Measurements from ENCODE around the gene TFCP2. TPM values are rescaled to one million over a fixed set of nuclear protein-coding genes. Genes with fewer than 3 reads are reported as not detected.
A peak's percentile ranks its signal among the peaks of the same experiment; 100 is the strongest.

TFCP2 gene
- total RNA-seq, 1 experiment from 2014 or later = 52.6 TPM

DNA sequence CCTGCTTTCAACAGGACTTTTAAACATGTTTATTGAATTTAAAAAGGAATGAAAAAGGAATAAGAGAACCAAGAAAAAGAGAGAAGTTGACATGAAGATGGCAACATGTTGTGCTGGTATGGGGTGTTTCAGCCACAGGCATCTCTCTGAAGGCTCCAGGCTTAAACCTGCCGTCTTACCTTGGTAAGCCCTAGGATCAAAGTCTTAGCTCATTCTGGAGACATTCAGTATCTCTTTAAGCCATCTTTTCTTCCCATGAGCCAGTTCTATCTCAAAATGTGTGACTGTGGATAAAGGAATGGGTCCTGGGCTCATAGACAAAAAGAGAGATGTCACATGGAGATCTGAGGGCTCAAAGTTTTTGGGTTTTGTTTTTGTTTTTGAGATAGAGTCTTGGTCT, 1.6 kb upstream of the TFCP2 start:
- H3K4me3 ChIP-seq (ENCODE audit: low read depth, low read length) = no peak overlapping the region
- H3K4me3 Mint-ChIP-seq (ENCODE audit: unreplicated experiment) = no peak overlapping the region
- no peaks in the 10 kb centered on the region for H3K4me1 Mint-ChIP-seq (ENCODE audit: low read depth, unreplicated experiment)
- H3K4me1 ChIP-seq = peaks cover 6% of the 10 kb centered on the region; the same call in 1 of the 2 replicates
- ChIA-PET POLR2A (interaction anchor here (0.7 to 1.5 kb wide), 3 partner anchors 64 to 91 kb away, joined by 3 to 4 read pairs (median 3); partner anchors contain the start of gene DAZAP2), CTCF (interaction anchor here (1.2 kb wide), 1 partner anchor 64 kb away, joined by 8 read pairs; the partner anchor contains the start of gene DAZAP2)
- no peaks in the 10 kb centered on the region for H3K9me3 Mint-ChIP-seq (ENCODE audit: unreplicated experiment)
- TF ChIP-seq, protein P1, sequence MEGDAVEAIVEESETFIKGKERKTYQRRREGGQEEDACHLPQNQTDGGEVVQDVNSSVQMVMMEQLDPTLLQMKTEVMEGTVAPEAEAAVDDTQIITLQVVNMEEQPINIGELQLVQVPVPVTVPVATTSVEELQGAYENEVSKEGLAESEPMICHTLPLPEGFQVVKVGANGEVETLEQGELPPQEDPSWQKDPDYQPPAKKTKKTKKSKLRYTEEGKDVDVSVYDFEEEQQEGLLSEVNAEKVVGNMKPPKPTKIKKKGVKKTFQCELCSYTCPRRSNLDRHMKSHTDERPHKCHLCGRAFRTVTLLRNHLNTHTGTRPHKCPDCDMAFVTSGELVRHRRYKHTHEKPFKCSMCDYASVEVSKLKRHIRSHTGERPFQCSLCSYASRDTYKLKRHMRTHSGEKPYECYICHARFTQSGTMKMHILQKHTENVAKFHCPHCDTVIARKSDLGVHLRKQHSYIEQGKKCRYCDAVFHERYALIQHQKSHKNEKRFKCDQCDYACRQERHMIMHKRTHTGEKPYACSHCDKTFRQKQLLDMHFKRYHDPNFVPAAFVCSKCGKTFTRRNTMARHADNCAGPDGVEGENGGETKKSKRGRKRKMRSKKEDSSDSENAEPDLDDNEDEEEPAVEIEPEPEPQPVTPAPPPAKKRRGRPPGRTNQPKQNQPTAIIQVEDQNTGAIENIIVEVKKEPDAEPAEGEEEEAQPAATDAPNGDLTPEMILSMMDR (IDR thresholded peaks at IDR 0.05; ENCODE audit: insufficient read depth in 1 of 2, low read depth in 1 of 2, low read length in 1 of 2, severe bottlenecking in 1 of 2, unreplicated experiment in 1 of 2) = no peak
- no peaks in the 10 kb centered on the region for H3K27me3 Mint-ChIP-seq (ENCODE audit: insufficient read depth, unreplicated experiment)
- H3K36me3 Mint-ChIP-seq (ENCODE audit: insufficient read depth, unreplicated experiment) = peaks cover under 1% of the 10 kb centered on the region
- H3K36me3 ChIP-seq (ENCODE audit: control insufficient read depth, insufficient read depth, low read length) = no peaks in the 10 kb centered on the region
- intact Hi-C loops (cut with micrococcal nuclease; ENCODE audit: unreplicated experiment) = loop anchor here (5.0 kb wide), 1 partner anchor 52 kb away; no protein-coding TSS in a partner anchor
- H3K27ac Mint-ChIP-seq (ENCODE audit: unreplicated experiment) = no peak overlapping the region
- DNase-seq = no peak
- BruUV-seq (replicated peaks) = no TSS peak
- no peaks in the 10 kb centered on the region for H3K27me3 ChIP-seq (replicated peaks; ENCODE audit: control insufficient read depth, insufficient read depth, low read length)
- no peaks in the 10 kb centered on the region for H3K9me3 ChIP-seq

DNA sequence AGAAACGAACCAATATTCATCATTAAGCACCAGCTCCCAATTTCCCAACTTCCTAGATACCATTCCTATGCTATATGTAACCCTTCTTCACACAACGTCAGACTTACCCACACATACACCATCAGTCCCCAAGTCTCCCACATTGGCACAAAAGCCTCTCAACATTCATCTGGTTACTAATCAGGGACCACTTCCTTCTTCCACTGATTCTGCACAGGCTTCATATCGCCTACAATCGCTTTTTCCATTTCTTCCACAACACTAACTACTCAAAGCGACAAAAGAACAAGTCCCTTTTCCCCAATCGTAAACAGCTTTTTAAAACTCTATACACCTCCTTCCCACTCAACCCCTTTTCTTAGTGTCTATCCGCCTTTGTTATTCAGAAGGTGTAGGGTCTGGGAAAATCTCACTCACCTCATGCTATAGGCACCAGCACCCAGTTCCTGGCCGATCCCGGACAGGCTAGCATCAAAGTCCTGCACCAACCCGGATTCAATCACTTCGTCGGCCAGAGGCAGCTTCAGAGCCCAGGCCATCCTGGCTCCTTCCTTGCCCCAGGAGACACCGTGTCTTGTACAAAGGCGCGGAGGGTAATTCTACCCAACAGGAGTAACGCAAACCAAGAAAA, 936 bp downstream of the TFCP2 start:
- BruUV-seq (replicated peaks) = TSS peak; percentile 62
- Histone ChIP-seq H3K4me3 (ENCODE audit: low read depth, low read length) (peak overlapping the region; percentile 58), H3K9me3 (no peaks in the 10 kb centered on the region), H3K27me3 (replicated peaks; ENCODE audit: control insufficient read depth, insufficient read depth, low read length) (no peaks in the 10 kb centered on the region), H3K4me1 (peaks cover 6% of the 10 kb centered on the region; the same call in 1 of the 2 replicates), H3K36me3 (ENCODE audit: control insufficient read depth, insufficient read depth, low read length) (no peaks in the 10 kb centered on the region; the same call in 1 of the 2 replicates)
- POLR2A ChIA-PET = interaction anchor here (0.5 to 1.3 kb wide), 5 partner anchors 46 to 146 kb away, joined by 3 to 5 read pairs (median 4); partner anchors contain the start of genes CSRNP2, DAZAP2, POU6F1 and SLC11A2
- intact Hi-C loops (cut with micrococcal nuclease; ENCODE audit: unreplicated experiment) = loop anchor here (1.0 to 5.0 kb wide), 4 partner anchors 50 to 169 kb away; partner anchors contain the start of genes DAZAP2 and LETMD1
- Mint-ChIP-seq H3K4me3 (ENCODE audit: unreplicated experiment) (no peak overlapping the region), H3K36me3 (ENCODE audit: insufficient read depth, unreplicated experiment) (peaks cover 5% of the 10 kb centered on the region), H3K9me3 (ENCODE audit: unreplicated experiment) (no peaks in the 10 kb centered on the region), H3K4me1 (ENCODE audit: low read depth, unreplicated experiment) (no peaks in the 10 kb centered on the region), H3K27me3 (ENCODE audit: insufficient read depth, unreplicated experiment) (no peaks in the 10 kb centered on the region), H3K27ac (ENCODE audit: unreplicated experiment) (no peak overlapping the region)
- CTCF ChIA-PET = interaction anchor here (0.5 to 2.2 kb wide), 3 partner anchors 46 to 667 kb away, joined by 3 to 7 read pairs (median 4); partner anchors contain the start of genes DIP2B and POU6F1
- TF ChIP-seq, protein P1 (IDR thresholded peaks at IDR 0.05; ENCODE audit: insufficient read depth in 1 of 2, low read depth in 1 of 2, low read length in 1 of 2, severe bottlenecking in 1 of 2, unreplicated experiment in 1 of 2) = no peak
- peak; percentile 47 to 52 for DNase-seq

DNA sequence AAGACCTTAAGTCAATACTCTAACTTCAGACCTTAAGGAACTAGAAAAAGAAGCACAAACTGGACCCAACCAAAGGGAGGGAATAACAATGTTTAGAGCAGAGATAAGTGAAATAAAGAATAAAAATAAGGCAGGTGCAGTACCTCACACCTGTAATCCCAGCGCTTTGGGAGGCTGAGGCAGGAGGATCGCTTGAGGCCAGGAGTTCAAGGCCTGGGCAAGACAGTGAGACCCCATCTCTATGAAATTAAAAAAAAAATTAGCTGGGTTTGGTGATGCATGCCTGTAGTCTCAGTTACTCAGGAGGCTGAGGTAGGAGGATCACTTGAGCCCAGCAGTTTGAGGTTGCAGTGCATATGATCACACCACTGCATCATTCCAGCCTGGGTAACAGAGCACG, 9.1 kb downstream of the TFCP2 start:
- POLR2A ChIA-PET = no interaction called here
- no peak overlapping the region for H3K4me3 Mint-ChIP-seq (ENCODE audit: unreplicated experiment)
- H3K9me3 Mint-ChIP-seq (ENCODE audit: unreplicated experiment) = no peaks in the 10 kb centered on the region
- H3K27me3 Mint-ChIP-seq (ENCODE audit: insufficient read depth, unreplicated experiment) = no peaks in the 10 kb centered on the region
- H3K4me1 Mint-ChIP-seq (ENCODE audit: low read depth, unreplicated experiment) = peaks cover 12% of the 10 kb centered on the region
- DNase-seq = no peak
- intact Hi-C loops (cut with micrococcal nuclease; ENCODE audit: unreplicated experiment) = no loop called here
- peaks cover 7% of the 10 kb centered on the region for H3K36me3 Mint-ChIP-seq (ENCODE audit: insufficient read depth, unreplicated experiment)
- H3K27ac Mint-ChIP-seq (ENCODE audit: unreplicated experiment) = no peak overlapping the region
- CTCF ChIA-PET = no interaction called here
- BruUV-seq (replicated peaks) = no TSS peak
- Histone ChIP-seq H3K9me3 (no peaks in the 10 kb centered on the region), H3K4me1 (0 out of 2 replicates have a peak, but pooled peaks cover 6% of the 10 kb centered on the region), H3K27me3 (replicated peaks; ENCODE audit: control insufficient read depth, insufficient read depth, low read length) (no peaks in the 10 kb centered on the region), H3K36me3 (ENCODE audit: control insufficient read depth, insufficient read depth, low read length) (no peaks in the 10 kb centered on the region; the same call in 1 of the 2 replicates), H3K4me3 (ENCODE audit: low read depth, low read length) (no peak overlapping the region)
- TF ChIP-seq, protein P1 (IDR thresholded peaks at IDR 0.05; ENCODE audit: insufficient read depth in 1 of 2, low read depth in 1 of 2, low read length in 1 of 2, severe bottlenecking in 1 of 2, unreplicated experiment in 1 of 2) = no peak
